Esophagus squamous epithelium (tissue), 4 donors: ENCODE results near the gene HMGN1.

Experiments used
- POLR2A ChIP-seq, 4 donors: fragments of 450-650 bp; IDR thresholded peaks; one replicate each; pipeline ENCODE4 v1.6.1; 2017; ENCODE audit warnings: antibody characterized with exemption in 4 of 4, mild to moderate bottlenecking in 4 of 4, moderate library complexity in 3 of 4
- TF ChIP-seq, protein P1 (sequence below), 6 experiments: fragments of 450-650 bp in 4 of 6; fragments of 200-600 bp in 2 of 6; sonication (generic) in 2 of 6; IDR thresholded peaks; one replicate each; pipeline ENCODE4 v1.5.1; 2016 to 2019; ENCODE audit warnings: antibody characterized with exemption in 6 of 6, mild to moderate bottlenecking in 4 of 6, moderate library complexity in 4 of 6

DNA sequence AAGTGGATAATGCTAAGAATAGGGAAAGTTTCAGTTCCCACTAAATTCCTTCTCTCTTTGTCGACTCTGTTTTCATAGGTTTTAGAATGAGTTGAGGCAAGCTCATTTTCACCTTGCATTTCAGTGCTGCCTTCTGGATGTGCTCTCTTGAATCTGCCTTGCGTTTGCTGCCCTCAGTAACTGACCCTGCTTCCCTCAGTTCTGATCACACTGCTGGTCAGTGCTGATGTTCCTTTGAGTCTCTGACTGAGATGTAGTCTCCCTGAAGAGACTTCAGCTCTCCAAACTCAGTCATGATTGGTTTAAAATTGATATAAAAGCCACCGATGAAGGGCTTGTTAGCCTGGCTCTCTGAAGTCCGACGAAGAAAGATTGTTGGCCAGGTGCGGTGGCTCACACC lies 25.2 kb upstream of the HMGN1 start:
- TF ChIP-seq, protein P1, sequence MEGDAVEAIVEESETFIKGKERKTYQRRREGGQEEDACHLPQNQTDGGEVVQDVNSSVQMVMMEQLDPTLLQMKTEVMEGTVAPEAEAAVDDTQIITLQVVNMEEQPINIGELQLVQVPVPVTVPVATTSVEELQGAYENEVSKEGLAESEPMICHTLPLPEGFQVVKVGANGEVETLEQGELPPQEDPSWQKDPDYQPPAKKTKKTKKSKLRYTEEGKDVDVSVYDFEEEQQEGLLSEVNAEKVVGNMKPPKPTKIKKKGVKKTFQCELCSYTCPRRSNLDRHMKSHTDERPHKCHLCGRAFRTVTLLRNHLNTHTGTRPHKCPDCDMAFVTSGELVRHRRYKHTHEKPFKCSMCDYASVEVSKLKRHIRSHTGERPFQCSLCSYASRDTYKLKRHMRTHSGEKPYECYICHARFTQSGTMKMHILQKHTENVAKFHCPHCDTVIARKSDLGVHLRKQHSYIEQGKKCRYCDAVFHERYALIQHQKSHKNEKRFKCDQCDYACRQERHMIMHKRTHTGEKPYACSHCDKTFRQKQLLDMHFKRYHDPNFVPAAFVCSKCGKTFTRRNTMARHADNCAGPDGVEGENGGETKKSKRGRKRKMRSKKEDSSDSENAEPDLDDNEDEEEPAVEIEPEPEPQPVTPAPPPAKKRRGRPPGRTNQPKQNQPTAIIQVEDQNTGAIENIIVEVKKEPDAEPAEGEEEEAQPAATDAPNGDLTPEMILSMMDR (IDR thresholded peaks at IDR 0.05) = no peak
- TF ChIP-seq POLR2A (IDR thresholded peaks at IDR 0.05) = no peak
